HG03432 (cell line): ENCODE data around the gene RAD51B.

Source experiments
- ATAC-seq: cut with Tn5 transposase; IDR thresholded peaks from one replicate; pipeline ENCODE4 v1.9.1; 2021; ENCODE audit warnings: mild to moderate bottlenecking, moderate library complexity; ENCODE audit not compliant: unreplicated experiment

RAD51B gene

DNA sequence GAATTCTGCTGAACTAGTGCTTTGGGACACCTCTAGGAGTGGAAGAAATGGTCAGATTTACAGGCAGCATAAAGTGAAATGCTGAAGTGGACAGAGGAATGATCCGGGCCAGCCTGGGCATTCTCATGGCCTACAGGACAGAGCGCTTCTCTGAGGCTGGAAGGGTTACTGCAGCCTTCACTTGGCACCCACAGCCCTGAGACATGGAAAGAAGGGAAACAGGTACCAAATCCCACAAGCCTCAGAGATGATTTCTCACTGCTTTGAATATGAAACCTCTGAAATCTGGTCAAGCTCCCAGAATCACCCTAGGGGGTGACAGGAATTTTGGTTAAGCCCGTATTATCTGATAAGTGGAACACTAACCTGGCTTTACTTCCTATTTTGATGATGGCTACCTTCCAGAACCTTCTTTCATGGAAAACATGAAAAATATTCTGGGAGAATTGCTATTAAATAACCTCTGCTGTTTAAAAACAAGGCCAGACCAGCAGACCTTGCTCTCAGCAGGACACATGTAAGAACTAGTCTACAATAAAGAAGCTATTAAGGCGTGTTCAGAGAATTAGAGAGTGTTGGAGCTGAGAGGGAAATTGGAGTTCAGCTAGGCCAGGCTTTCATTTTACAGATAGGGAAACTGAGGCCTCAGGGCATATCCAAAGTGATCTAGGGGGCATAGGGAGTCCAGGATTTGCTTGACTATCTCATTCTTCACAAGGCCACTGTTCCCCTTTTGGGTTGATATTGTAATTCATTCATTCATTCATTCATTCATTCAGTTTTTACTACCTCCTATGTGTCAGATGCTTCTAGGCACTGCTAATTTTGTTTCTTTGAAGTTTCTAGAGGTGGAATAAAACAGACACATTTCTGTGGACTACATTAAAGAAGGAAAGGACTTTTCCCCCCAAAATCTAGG, 691.8 kb downstream of the RAD51B start:
- ATAC-seq = no peak

DNA sequence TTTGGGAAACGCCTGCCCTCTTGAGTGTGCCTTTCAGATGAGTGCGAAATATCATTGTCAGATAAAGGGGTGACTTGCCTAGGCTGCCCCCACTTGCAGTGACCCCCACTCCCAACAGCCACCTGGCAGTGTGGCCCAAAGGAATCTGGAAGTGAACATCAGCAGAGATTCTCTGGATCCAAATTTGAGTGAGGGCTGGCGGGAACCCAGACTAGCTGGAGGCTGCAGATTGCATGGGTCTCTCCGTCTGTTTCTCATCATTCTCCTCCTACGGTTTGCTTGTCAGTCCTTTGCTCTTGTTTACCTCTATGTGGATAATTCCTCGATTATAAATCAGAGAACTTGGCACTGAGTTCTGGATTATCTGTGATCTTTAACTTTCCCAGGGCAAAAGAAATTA, 692.5 kb downstream of the RAD51B start:
- no peak for ATAC-seq

DNA sequence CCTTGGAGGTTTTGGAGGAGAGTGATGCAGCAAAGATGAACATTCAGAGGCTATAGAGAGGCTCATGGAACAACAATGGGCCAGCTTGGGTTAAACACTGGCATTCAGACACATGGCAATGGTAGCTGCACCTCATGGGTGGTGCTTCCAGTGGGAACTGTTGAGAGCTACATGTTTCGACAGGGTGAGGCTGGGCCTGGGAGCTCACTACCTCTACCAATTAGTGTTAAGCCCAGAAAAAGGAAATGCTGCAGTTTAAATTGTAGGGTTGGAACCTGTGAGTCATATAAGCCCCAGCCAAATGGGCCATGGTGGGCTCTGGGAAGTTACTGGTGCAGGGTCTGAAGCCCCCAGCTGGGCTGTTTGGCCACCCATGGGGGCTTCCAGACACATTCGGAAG, 693.6 kb downstream of the RAD51B start:
- peak; percentile 21 for ATAC-seq

DNA sequence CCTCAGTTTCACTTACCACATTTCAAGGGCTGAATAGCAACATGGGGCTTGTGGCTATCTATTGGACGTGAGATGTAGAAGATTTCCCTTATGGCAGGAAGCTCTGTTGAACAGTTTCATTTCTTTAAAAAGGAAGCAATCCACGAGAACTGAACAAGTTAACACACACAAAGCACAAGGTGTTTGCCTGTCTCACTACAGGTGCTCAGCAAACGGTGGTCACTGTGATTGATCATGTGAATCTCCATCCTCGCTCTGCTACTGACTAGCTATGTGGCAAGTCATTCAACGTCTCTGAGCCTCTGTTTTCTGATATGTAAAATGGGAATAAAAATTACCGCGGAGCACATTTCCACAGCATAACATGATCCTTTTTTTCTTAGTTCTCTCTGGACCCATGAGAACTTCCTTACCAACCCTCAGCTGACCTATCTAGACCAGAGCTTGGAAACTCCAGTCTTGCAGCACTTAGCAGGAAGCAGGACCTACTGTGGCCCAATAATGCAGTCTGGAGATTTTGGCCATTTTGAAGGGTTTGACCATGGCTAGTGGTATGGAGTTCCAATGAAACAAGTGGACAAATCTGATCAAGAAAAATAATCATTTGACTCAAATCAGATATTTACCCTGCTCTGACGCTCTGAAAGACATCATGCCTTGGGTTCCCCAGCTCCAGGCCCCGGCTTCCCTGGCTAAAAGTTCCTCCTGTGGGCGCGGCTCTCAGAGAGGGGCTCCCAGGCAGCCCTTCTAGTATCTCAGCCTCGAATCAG, 694.4 kb downstream of the RAD51B start:
- peak; percentile 69 for ATAC-seq

DNA sequence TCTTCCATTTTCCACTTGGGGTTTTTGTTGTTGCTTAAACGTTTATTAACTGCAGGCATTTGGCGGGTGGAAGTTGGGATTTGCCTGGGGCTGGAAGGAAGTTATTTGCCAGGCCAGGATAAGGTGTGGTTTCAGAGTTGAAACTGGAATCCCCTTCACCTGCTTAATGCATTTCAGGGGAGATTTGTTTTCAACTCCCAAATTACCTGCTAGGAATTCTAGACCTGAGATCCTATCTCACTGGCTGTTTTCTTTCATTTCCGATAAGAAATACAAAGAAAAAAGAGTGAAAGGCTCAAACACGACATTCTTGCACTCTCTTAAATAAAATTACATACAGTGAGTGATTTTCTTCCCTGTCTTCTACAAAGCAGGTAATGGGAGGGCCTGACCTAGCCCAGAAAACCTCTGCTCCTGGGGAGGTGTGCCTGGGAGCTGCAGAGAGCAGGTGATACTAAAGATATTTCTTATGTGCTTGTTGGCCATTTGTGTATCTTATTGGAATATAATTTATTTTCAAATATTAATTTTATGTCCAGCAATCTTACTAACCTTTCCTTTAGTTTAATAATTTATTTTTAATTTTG, 695.1 kb downstream of the RAD51B start:
- no peak for ATAC-seq

DNA sequence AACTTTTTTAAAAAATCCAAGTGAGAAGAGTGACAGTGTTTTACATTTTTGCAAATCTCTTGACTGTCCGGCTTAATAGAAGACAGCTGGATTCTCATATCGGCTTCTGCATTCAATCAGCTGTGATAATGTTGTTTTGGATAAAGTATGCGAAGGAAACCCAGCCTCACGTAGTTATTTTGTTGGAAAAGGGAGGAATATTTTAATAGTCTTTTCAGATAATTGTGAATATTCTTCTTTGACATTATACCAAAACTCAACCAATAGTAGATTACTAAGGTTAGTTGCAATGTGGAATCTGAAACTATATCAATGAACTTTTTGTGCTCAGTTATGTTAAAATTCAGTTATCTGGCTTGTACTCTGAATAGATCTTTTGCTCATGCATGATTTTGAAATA, 696.8 kb downstream of the RAD51B start:
- no peak for ATAC-seq

DNA sequence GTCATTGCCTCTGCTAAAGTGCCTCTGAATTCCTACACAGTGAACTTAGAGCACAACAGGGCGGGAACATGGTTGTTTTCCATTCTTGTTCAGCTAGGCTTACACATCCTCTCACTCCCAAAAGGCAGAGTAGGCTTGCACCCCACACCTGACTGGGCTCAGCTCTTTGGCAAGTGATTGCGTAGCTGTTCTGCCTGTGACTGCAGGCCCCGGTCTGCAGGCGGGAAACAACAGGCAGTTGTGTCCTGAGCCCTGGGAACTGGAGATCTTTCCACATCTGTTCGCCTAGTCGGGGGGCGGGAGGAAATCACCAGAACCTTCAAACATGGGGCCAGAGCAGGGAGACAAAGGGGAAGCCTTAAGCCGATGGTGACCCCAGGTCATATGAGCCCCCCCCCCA, 698.6 kb downstream of the RAD51B start:
- no peak for ATAC-seq

DNA sequence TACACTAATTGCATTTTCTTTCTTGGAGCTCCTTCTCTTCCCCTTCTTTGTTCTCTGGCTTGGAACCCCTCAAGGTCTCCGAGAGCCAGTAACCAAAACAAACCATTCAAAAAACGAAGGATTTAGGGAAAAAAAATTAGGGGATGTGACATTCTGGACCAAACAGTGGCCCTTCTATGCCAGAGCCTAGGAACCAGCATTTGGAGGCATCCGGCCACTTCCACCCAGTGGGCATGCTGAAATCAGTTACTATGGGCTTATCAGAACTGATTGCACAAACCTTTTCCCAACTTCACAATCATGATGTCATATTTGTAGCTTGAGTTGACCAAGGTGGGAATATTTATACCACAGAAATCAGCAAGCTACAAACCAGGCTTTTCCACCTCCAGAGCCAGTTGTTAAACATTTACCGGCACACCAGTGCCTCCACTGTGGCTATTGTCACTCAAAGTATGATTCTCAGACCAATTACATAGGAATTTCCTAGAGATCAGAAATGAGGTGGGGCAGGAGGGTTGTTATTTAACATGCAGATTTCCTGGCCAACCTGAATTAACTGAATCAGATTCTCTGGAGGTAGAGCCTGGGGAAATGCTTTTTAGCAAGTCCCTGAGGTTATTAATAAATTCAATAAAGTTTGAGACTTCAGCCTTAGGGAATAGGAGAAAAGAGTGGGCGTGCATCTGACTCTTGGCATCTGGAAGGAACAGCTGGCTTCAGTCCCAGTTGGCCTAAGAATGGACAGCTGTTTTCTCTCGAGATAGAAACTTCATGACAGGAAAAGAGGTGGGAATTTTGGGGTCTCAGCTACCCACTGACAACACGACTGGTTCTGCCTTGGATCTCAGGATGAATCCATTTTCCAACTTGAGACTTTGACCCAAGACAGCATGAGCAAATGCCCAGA, 699.4 kb downstream of the RAD51B start:
- no peak for ATAC-seq

DNA sequence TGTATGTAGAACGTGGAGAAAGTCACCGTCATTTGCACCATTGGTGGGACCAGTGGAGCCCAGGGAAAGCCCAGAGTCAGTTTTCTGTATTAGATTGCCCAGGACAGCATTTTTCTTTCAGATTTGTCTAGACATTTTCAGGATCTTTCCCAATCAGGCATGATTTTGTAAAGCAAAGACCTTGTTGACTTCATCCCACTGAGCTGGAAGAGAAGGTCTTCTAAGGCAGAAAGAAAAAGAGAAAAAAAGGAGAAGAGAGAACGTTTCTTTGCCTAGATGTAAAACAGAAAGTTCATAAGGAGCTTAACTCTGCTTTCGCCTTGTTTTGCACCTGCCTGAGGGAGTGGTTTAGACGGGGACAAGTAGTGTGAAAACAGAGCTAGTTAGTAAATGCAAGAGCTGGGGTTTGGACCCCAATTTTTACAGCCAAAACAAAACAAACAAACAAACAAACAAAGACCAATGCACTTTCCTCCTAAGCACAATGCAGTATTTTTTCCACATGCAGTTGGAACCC, 700.1 kb downstream of the RAD51B start:
- no peak for ATAC-seq

DNA sequence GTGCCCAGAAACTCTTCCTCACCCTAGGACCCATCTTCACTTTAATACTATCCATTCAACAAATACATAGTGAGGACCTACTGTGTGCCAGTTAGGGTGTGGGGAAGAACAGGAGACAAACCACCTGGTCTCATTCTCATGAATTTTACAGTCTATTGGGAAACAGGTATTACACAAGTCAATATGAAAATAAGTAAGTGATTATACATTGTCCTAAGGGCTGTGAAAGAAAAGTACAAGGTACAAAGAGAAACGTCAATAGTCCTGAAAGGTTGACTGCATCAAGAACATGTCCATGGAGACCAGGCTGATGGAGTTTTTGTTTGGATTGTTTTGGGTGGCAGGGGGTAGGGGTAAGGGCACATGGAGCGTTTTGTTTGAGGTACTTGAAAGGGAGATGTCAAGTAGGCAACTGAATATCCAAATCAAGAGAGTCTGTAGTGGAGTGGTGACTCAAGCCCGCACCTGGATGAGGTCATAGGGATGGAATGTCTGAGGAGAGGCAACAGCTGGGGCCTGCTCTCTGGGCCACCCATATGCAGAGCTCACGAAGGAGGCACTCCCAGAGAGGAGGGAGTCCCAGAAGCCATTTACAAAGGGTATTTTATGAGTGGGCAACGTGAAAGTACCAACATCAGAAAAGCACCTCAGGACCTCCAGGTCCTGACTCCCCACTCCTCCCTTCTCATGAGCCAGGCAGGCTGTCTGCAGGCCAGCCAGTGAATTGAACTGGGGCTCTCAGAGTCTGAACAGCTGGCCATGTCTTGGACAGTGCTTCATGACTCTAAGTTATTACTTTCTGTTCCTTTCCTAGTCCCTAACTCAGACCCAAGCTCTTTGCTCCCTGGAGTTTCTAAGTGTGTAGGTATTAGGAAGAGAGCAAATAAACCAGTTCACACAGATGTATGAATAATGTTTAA, 701.3 kb downstream of the RAD51B start:
- ATAC-seq = no peak

DNA sequence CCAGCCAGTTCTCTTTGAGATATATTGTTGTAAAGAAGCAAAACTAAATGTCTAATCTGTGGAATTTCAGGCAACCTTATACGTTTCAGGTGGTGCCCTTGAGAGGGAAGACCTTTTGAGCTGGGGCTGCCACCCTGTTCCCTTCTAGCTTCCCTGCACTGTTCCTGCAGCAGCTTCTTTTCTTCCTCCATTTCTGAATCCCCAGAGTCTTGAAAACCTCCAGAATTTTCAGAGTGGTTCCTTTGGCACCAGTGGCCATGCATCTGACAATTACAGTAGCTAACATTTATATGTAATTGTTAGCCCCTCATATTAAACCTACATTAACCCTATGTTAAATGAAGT, 702.0 kb downstream of the RAD51B start:
- no peak for ATAC-seq

DNA sequence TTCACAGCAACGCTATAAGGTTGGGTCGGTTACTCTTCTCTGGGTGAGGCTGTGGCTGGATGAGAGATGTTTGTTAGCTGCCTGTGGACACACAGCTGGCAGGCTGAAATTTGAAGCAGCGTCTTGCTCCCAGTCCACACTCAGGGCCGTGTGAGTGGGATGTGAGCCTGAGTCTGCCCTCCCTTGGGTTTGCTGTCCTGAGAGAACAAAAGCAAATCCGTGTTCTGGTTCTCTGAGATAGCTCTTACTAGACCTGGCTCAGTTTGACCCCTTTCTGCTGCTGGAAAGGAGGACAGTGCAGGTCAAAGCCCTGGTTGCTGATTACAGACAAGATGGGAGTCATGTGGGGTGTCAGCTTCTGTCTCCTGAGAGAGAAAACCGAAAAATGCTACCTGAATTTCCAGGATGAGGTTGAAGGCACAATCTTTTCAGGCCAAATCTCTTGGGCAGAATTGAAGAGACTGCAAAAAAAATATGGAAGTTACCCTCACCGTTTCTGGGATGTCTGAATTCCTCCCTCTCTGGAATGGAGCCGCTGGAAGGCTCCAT, 702.5 kb downstream of the RAD51B start:
- no peak for ATAC-seq

DNA sequence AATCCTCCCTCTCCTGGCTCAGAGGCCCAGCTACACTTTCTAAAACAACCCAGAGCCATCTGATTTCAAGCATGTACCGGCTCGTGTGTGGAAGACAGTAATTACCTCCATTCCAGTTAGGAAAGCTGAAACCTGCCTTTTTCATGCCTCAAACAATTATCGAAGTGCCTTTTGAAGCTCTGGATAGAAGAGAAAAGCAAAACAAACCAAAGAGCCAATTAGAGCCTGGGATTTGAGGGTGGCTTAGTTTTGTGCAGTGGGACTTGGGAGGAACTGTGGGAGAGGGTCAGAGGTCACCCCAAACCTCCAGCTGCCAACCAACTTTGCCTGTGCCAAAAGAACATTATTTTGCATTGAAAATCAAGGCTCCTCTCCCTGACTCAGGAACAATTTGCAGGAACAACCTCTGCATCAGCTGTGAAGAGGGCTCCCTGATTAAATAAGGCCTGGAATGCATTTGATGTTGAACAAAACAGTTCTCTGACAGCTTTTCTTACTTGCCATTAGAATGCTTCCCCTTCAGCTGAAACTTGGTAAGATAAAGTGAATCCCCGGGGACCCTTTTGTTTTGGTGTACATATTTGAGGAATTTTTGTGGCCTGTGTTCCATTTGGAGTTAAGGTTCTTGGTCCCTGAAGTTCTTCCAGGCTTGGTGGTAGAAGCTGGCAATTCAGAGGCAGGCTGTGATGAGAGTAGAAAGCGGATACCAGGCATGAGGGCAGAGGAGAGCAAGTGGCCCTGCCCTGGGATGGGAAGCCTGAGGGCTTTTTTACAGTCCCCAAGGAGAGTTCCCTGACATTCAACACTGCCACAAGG, 703.1 kb downstream of the RAD51B start:
- ATAC-seq = no peak

DNA sequence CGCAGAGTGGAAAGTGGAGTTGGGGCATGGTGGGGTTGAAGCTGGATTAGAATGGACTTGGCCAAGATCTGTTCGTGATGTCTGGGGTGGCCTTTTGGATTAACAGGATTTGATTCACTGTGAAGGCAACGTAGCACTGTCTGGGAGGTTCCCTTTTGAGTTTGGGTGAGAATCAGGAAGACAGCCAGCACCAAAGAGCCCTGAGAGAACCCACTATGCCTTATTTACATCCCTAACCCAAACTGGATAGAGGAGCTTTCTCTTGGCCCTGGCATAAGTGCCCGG, 703.7 kb downstream of the RAD51B start:
- ATAC-seq = no peak

DNA sequence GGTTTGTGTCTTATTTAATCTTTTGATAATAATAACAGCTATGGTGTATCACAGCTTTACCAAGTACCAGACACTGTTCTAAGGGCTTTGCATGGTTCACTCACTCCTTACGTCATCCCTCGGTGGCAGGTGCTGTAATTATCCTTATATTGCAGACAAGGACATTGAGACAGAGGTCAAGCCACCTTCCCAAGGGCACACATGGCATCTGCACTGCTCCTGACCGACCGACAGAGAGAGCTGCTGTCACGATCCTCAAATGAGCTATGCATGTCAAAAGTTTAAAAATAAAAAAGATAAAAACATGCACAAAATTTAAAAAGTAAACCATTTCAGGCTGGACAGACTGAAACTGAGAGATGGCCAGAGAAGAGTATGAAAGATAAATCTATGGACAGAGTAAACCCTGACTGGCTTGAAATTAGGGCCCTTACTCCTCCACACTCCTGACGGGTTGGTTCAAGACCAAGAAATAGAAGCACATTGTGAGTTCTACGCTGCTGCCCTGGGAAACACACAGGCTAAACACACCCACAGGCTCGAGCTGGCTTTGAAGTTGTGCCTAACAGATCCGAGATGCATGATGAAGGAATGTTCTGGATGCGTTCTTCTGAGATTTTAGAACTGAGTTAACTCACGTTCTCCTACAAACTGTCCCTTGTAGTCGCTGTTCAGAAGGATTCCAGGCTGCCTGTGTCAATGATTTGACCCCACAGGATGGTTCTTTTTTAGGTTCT, 704.6 kb downstream of the RAD51B start:
- ATAC-seq = no peak

DNA sequence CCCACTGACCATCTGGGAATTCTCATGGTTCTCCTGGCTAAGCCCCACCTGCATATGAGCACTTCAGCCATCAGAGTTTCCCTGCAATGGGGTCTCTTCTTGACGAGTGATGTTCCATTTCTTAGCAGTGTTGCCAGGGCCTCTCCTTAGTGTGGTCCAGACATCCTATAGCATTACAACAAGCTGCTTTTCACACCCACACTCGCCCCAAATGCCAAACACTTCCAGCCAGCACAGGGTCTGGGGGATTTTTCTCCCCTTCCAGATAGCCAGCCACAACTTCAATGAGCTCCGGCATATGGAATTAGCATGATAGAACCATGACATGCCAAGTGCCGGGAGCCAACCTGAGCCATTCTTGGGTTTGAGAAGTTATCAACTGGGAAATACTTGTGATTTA, 705.9 kb downstream of the RAD51B start:
- ATAC-seq = no peak

DNA sequence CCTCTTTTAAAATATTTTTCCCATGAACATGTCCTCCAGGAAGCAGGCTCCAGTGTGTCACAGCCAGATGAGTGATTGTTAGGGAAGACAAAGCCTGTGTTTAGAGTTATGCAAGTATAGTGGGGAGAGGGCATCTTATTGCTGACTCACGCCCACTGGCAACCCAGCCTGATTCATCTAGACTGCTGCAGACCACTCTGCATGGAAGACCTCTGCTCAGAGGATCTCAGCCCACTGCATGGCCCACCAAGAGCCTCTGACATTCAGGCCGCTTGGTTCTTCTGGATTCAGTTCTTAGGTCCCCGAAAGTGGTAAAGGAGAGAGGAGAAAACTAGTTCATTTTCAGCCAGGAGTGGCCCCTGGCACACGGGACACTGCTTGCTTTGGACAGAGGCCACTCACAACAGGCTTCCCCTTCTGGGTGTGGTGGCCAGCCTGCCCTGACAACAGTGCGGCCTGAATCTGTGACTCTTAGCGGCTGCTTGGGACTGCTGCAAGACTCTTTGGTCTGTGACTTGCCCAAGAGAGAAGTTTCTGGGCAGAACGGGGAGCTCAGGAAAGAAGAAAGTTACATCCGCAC, 707.0 kb downstream of the RAD51B start:
- ATAC-seq = no peak
